Left colon (tissue), 2 donors: Measurements from ENCODE around the gene ICOSLG. TPM values are rescaled to one million over a fixed set of nuclear protein-coding genes. Genes with fewer than 3 reads are reported as not detected.
"Not testable (repeated sequence)": the region's sequence is repeated elsewhere in the genome, so short reads cannot be mapped to it uniquely, and the experiment has no call there.

Experiments
- ATAC-seq: fragments of 200-7000 bp; cut with Tn5 transposase; one replicate; pipeline ENCODE4 v1.9.1; 2020; ENCODE audit warnings: mild to moderate bottlenecking, moderate library complexity
- DNase-seq, 2 donors: peaks; one replicate each; pipeline ENCODE4 v3.0.0-alpha.2; 2020
- intact Hi-C, 2 donors: fragments of 100-400 bp; cut with DNase I in 1 of 2; cut with micrococcal nuclease in 1 of 2; formaldehyde crosslinking; loops; one replicate each; pipeline versions ENCODE4 v1.11.2 to v1.14.0; 2022; cut with DNase I, micrococcal nuclease
- long read RNA-seq: library from polyadenylated mRNA; unstranded; transcript quantifications from one replicate; pipeline ENCODE4 v2.0.0, GENCODE V29; 2021
- total RNA-seq, 2 donors: library from RNA; stranded (reverse); fragmentation: NEBNext Ultra II Directional; extraction: Animal tissue kit (Norgen Biotek cat#: 25700); gene quantifications; one replicate each; pipeline ENCODE4 v1.2.1, GENCODE V29; 2021
- donor health status: DM: no; HTN: no; CAD: no.
- donor health status: DM: yes; HTN: yes; CAD: no.

ICOSLG gene, protein sequence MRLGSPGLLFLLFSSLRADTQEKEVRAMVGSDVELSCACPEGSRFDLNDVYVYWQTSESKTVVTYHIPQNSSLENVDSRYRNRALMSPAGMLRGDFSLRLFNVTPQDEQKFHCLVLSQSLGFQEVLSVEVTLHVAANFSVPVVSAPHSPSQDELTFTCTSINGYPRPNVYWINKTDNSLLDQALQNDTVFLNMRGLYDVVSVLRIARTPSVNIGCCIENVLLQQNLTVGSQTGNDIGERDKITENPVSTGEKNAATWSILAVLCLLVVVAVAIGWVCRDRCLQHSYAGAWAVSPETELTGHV
- total RNA-seq: 1 to 10 TPM; 3.2 to 5.0 TPM
- long read RNA-seq, full-length matches to known transcripts: 2 of 5 reads
- long read RNA-seq, partial matches to known transcripts: 1 of 5 reads
- long read RNA-seq, other reads (novel, unspliced or antisense): 2 of 5 reads

DNA sequence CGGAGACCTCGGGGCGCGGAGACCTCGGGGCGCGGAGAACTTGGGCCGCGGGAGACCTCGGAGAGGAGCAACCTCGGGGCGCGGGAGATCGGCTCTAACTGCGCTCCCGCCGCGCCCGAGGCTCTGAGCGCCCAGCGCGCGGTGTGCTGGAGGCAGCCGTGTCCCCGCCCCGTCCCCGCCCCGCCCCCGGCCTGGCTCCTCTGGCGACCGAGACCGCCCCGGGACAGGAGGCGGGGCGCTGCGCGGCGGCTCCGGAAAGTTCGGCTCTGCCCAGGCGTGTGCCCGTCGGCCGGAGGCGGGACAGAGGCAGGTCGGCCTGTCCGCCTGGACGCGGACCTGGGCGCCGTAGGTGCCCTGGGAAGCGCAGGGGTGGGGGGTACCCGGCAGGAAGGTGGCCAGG, at the start of gene ICOSLG:
ICOSLG (minus strand) TSS at position 102 of the 400 bp plus-strand sequence. CDS start 126 bp downstream, outside the sequence.
- ATAC-seq: peak; percentile 64
- DNase-seq, intact Hi-C loops: not testable (repeated sequence)

DNA sequence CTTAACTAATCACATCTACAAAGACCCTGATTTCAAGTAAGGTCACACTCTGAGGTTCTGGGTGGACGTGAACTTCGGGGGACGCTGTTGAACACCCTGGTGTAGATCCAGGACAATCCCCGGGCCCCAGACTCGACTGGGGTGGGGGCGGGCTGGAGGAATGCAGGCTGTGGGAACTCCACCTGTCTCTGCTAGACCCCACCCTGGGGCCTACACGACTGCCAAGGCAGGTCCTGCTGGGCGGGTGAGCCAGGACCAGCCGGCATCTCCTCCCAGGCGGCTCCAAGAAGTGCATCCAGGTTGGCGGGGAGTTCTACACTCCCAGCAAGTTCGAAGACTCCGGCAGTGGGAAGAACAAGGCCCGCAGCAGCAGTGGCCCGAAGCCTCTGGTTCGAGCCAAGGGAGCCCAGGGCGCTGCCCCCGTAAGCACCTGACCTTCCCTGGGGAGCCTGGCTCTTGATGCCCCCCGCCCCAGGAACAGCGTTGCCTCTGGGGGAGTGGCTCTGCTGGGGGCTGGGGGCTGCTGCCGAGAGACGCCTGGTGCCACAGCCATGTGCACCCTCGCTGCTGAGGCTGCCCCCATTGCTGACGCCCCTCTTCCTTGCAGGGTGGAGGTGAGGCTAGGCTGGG, 48.8 kb upstream of the ICOSLG start:
- ATAC-seq (no peak), DNase-seq (no peak)
- intact Hi-C loops: no loop called here

DNA sequence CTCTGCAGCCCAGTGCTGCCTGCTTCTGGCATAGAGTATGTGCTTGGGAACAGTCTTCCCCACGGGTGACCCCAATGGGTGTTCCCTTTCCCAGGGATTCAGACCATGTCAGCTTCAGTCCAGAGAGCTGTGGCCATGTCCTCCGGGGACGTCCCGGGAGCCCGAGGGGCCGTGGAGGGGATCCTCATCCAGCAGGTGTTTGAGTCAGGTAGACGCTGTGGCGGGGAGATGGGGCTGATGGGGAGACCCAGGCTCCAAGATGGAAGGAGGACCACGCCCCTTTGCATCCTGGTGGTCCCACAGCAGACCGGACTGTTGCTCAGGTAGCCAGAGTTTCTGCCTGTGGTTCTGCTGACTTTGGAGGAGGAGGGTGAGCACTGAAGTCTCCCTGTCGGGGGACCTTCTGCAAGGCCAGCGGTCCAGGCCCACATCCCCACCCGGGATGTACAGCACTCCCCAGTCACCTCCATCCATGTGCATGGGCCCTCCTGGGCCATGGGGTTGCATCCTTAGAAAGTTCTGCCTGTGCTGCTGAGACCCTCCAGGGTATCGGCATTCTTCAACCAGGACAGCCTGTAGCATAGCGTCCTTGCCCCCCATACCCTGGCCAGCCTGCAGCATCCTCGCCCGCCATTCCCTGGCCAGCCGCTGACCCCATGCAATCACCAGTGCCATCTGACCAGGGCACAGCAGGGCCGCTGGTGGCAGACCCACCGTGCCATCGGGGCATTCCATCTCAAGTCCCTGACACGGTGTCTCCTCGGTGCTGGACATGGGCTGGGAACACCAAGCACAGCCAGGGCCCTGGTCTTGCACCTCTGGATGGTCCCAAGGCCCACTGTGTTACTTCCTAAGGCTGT, 47.7 kb upstream of the ICOSLG start:
- peak in 1 of 2 donors; percentile 16 for DNase-seq
- no peak for ATAC-seq
- intact Hi-C loops: no loop called here

DNA sequence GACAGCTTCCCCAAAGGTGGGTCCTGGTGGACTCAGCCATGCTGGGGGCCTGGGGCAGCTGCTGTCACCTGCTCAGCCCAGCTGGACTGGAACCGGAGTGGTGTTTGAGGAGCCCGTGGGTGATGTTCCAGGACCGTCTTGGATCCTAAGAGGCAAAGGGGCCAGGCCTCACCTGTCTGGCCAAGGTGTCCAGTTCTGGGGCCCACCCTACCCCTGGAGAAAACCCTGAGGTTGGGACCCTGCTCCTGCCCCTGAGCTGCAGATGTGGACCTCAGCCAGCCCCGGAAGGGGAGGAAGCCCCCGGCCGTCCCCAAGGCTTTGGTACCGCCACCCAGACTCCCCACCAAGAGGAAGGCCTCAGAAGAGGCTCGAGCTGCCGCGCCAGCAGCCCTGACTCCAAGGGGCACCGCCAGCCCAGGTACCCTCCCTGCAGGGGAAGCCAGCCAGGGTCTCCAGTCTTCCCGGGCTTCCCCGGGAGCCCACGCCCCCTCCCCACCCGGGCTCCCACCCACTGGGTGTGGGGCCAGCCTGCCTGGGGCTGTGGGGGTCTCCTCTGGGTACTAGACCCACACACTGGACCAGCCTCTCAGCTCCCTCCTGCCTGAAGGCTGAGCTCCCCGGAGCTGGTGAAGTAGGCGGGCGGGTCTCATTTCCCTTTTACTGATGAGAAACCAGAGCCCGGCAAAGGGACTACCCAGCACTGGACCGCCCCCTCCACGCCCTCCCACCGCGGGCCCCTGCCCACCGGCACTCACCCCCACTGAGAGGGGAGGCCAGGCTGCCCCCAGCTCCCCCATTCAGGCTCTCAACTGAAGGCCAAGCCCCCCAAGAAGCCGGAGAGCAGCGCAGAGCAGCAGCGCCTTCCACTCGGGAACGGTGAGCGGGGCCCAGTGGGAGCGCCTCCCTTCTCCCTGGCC, 46.2 kb upstream of the ICOSLG start:
- DNase-seq: peak in 1 of 2 donors; percentile 13
- no peak for ATAC-seq
- intact Hi-C loops: no loop called here

DNA sequence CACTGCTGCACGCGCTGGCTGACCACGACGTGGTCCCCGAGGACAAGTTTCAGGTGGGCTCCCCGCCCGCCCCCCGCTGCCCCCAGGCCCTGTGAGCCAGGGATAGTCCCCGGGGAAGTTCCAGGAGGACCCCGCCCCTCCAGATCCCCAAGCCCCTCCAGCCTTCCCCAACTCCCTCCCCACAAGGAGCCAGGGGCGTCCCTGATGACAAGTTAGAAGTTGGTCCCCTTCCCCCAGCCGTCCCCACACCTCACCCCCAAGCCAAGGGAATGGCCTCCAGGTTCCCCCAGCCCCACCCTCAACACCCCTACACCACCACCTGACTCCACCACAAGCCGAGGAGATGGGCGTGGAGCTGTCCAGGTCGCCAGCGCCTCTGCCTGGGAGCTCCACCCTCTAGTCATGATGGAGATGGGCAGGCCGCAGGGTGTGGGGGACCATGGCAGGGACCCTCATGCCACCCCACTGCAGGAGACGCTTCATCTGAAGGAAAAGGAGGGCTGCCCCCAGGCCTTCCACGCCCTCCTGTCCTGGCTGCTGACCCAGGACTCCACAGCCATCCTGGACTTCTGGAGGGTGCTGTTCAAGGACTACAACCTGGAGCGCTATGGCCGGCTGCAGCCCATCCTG, 45.5 kb upstream of the ICOSLG start:
- DNase-seq (peak in 1 of 2 donors; percentile 20), ATAC-seq (no peak)

DNA sequence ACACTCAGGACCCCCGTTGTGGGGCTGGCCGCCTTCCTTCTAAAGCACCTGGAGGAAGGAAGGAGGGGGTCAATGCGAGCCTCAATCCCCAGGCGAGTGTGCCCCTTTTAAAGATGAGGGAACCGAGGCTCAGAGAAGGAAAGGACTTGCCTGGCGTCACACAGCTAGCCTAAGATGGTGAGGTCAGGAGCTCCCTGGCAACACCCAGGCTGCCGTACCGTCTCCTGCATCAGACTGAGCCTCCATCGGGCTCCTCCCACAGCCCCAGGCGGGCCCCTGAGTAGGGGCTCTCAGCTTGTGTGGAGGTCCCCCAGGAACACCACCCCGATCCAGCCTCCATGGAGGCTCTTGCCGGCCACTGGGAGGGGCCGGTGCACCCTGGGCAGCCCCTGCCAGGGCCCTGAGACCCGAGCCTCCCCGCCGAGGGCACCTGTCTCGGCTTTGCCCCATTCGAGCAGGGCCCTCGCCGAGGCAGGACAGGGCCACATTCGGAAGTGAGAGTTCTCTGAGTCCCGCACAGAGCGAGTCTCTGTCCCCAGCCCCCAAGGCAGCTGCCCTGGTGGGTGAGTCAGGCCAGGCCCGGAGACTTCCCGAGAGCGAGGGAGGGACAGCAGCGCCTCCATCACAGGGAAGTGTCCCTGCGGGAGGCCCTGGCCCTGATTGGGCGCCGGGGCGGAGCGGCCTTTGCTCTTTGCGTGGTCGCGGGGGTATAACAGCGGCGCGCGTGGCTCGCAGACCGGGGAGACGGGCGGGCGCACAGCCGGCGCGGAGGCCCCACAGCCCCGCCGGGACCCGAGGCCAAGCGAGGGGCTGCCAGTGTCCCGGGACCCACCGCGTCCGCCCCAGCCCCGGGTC, 44.6 kb upstream of the ICOSLG start, which contains the start of gene AIRE:
AIRE (plus strand) TSS at position 739 of the 855 bp plus-strand sequence. CDS start 131 bp downstream, outside the sequence.
- intact Hi-C loops: no loop called here
- ATAC-seq (peak; percentile 41), DNase-seq (peak in 1 of 2 donors; percentile 26)

More for the DNA sequence above, 45.5 kb upstream of the ICOSLG start:
- intact Hi-C loops: no loop called here

DNA sequence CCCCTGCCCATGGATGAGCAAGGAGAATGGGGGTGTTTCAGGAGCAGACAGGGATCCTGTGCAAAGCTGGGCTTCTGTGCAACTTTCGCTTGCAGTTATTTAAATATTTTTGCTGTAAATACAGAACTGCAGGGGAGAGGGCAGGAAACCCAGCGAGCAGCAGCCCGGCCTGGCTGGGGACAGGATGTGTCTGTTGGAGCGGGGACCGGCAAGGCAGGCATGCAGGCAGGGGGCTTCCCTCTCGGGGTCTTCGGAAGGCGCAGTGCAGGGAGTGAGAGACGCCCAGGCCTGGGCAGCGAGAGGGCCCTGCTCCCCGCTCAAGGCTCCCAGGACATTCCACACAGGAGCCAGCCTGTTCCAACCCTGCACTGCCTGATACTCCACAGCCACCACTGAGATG, 43.2 kb upstream of the ICOSLG start:
- DNase-seq (no peak), ATAC-seq (no peak)
- intact Hi-C loops: no loop called here

DNA sequence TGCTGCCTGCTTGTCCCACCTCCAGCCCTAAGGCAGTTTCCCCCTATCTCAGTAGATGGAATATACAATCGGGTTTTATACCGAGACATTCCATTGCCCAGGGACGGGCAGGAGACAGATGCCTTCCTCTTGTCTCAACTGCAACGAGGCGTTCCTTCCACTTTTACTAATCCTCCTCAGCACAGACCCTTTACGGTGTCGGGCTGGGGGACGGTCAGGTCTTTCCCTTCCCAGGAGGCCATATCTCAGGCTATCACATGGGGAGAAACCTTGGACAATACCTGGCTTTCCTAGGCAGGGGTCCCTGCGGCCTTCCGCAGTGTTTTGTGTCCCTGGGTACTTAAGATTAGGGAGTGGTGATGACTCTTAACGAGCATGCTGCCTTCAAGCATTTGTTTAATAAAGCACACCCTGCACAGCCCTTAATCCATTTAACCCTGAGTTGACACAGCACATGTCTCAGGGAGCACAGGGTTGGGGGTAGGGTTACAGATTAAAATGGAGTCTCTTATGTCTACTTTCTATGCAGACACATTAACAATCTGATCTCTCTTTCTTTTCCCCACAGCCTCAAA, 42.6 kb upstream of the ICOSLG start:
- intact Hi-C loops, ATAC-seq: not testable (repeated sequence)

DNA sequence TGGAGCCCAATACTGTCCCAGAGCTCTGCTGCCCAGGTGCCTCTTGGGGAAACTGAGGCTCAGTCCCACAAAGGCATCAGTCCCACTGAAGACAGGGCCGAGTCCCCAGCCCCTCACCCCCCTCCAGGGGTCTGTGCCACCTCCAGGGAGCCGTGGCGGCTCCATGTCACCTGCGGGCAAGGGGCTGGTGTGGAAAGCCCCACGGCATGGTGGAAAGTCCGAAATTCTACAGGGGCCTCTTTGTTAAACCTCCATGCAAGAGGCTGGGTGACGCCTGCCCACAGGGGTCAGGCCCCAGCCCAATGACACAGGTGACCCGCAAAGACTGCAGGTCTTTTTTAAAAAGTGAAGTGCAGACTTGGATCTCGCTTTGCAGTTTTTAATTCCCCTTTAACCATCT, 41.6 kb upstream of the ICOSLG start:
- DNase-seq (no peak), ATAC-seq (no peak)
- intact Hi-C loops: no loop called here

More for the DNA sequence above, 42.6 kb upstream of the ICOSLG start:
- not testable (repeated sequence) for DNase-seq

DNA sequence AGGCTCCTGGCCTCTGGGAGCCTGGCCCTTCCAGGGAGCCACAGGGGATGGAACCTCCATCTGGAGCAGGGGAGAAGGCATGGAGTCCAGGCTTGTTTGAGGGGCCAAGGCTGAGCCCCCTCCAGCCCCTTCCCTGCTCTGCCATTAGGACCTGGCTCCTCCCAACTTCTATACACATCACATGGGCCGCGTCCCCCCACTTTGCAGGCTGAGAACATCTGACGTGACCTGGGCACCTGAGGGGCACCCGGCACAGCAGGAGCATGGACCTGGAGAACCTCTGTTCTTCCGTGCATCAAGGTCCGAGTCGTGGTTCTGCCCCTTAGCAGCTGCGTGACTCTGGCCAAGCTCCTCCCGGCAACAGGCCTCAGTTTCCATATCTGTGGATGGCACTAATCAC, 41.1 kb upstream of the ICOSLG start:
- intact Hi-C loops: no loop called here
- DNase-seq: no peak
- no peak for ATAC-seq

DNA sequence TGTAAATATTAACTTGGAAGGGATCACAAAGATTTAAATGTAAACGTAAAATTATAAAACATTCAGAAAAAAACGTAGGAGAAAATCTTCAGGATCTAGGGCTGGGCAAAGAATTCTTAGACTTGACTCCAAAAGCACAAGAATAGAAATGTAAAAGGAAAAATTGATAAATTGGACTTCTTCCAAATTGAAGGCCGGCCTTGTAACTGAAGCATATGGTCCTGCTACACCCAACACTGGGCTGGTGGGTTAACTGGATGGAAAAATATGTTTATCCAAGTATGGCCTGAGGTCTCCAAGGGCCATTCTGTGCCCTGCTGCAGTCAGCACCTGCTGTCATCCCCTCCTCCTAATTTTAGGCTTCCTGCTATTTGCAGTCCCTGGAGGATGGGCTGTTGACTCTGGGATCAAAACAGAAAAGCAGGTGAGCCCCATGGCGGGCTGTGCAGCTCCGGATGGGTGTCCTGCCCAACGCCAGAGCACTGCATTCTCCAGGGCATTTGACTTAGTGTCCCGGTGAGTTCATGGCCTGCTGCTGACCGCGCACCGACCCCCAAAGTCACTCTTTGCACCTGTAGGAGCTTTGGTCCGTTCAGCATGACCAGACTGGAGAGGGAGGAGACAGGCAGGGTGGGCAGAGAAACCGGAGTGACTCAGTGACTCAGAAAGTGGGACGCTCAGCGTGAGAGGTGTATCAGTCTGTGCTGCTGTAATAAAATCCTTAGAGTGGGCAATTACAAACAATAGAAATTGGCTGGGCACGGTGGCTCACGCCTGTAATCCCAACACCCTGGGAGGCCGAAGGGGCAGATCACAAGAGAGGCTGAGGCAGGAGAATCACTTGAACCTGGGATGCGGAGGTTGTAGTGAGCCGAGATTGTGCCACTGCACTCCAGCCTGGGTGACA, 38.9 kb upstream of the ICOSLG start:
- ATAC-seq (no peak), DNase-seq (no peak)
- intact Hi-C loops: no loop called here

DNA sequence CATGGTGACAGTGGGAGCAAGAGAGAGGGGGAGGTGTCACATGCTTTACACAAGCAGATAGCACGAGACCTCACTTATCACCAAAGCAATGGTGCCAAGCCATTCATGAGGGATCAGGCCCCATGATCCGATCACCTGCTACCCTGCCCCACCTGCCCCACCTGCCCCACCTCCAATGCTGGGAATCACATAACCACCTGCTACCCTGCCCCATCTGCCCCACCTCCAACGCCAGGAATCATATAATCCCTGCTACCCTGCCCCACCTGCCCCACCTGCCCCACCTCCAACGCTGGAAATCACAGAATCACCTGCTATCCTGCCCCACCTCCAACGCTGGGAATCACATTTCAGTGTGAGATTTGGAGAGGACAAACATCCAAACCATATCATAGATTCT, 34.3 kb upstream of the ICOSLG start:
- ATAC-seq (peak; percentile 71), DNase-seq (no peak)
- intact Hi-C loops: no loop called here

DNA sequence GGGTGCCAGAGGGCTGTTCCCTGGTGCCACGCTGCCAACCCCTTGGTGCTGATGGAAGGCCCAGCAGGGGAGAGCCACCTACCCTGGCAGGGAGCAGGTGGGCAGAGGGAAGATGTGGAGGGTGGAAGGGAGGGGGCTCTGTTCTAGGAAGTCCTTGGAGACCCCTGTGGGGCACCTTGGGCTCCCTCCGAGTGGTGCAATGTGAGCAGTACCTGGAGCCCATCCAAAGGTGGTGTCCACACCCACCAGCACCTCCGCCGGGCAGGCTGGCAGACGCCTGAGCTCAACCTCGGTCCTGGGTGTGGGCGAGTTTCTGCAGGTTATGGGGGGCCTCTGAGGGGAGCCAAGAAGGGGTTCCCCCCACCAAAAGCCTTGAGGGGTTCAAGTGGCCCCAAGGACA, 32.3 kb upstream of the ICOSLG start:
- ATAC-seq (no peak), DNase-seq (no peak)
- intact Hi-C loops: no loop called here

DNA sequence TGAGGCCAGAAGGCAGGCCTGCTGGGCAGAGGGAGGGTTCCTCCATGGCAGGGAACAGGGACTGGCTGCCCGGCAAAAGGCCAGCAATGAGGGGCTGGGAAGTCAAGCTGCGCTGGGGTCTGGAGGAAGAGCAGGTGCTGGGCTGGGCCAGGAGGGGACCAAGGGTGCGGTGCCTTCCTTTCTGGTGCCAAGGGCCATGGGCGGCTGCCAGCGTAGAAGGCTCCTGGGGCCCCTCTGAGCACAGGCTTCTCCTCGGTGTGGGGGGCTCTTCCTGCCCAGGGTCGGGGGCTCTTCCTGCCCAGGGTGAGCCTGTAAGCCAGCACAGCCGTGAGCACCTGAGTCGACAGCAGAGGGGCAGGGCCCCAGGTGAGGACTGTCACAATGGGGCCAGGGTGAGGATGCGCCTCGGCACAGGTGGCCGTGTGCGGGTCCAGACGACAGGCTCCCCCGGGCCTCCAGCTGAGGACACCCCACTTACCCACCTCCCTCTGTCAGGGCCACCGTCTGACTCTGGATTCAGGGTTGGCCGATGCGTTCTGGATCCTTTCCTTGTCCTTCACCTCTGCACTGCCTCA, 31.6 kb upstream of the ICOSLG start:
- intact Hi-C loops: no loop called here
- ATAC-seq (no peak), DNase-seq (no peak)

DNA sequence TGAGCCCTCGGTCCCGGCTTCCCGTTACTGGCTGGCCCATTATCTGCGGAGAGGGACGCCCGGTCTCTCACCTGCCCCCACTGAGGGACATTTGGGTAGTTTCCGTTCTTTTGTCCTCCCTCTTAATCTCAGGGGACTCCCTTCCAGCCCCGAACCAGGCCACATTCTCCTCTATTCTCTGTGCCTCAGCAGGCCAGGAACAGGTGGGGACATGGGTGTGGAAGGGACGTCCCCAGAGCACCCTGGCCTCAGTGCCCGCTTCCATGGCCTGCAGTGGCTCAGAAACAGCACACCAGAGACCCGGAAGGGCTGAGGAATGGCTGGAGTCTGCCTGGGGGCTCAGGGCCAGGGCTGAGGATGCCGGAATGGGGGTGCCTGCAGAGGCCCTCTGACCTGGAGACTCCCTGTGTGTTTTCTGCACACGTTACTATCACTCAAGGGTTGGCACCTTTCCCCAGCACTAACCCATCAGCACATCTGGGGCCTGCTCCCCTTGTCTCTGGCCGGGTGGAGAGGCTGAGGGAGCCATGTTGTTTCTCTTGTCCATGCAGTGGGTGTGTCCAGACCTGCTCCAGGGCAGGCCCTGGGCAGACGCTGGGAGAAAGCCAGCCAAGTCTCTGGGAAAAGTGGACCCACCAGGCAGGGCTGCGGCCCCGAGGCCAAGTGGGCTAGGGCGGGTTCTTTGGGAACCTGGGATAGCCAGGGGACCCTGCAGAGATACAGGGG, 31.0 kb upstream of the ICOSLG start:
- intact Hi-C loops: no loop called here
- DNase-seq: no peak
- no peak for ATAC-seq
